H1 (cell line): Measurements from ENCODE around the gene FANCD2. TPM values are rescaled to one million over a fixed set of nuclear protein-coding genes. Genes with fewer than 3 reads are reported as not detected.

Experiments
- CTCF ChIA-PET: fragments of 300-600 bp; sonication (Branson Sonifier 250); formaldehyde crosslinking; loops from one replicate; lab custom pipeline; 2021; ENCODE audit not compliant: partially characterized antibody; lab: Charles Lee
- POLR2A ChIA-PET: fragments of 300-600 bp; sonication (Branson Sonifier 250); formaldehyde crosslinking; loops from one replicate; lab custom pipeline; 2021; ENCODE audit warnings: inconsistent platforms; ENCODE audit not compliant: partially characterized antibody; lab: Charles Lee
- DNase-seq, 2 experiments: peaks; one replicate each; pipeline versions ENCODE4 v3.0.0 to v3.0.0-alpha.2; 2010 to 2022; ENCODE audit warnings: low spot score in 2 of 2, low read depth in 1 of 2, mixed read lengths in 1 of 2
- FAIRE-seq: peaks from 2 replicates; lab custom pipeline; 2011; peaks lifted over from hg19 to GRCh38; lab: Jason Lieb, UNC
- H2AFZ ChIP-seq: 2 replicates; pipeline ENCODE4 v1.8.1; 2012; ENCODE audit warnings: low read length, inconsistent platforms
- H2AK5ac ChIP-seq: 2 replicates; pipeline ENCODE4 v1.6.1; 2013; ENCODE audit warnings: low read depth, low read length
- H2BK120ac ChIP-seq: replicated peaks from 2 replicates; pipeline ENCODE3; 2013; ENCODE audit warnings: low read depth, low read length, inconsistent platforms
- H2BK12ac ChIP-seq: 2 replicates; pipeline ENCODE4 v1.6.1; 2013; ENCODE audit warnings: low read depth, low read length
- H2BK15ac ChIP-seq: 2 replicates; pipeline ENCODE4 v1.6.1; 2013; ENCODE audit warnings: low read length
- H2BK20ac ChIP-seq: 2 replicates; pipeline ENCODE4 v1.6.1; 2013; ENCODE audit warnings: low read length
- H2BK5ac ChIP-seq: 2 replicates; pipeline ENCODE4 v1.6.1; 2013; ENCODE audit warnings: low read depth, low read length
- H3K14ac ChIP-seq: 2 replicates; pipeline ENCODE4 v1.6.1; 2013; ENCODE audit warnings: inconsistent platforms; ENCODE audit not compliant: insufficient read length
- H3K18ac ChIP-seq: 2 replicates; pipeline ENCODE4 v1.6.1; 2013; ENCODE audit warnings: low read length; ENCODE audit errors: extremely low read depth
- H3K23ac ChIP-seq: 2 replicates; pipeline ENCODE4 v1.6.1; 2013; ENCODE audit warnings: inconsistent platforms; ENCODE audit not compliant: insufficient read length
- H3K23me2 ChIP-seq: 2 replicates; pipeline ENCODE4 v1.6.1; 2013; ENCODE audit warnings: low read depth, low read length
- H3K27ac ChIP-seq: 2 replicates; pipeline ENCODE4 v1.6.1; 2011; ENCODE audit warnings: low read depth, low read length, inconsistent platforms
- H3K27me3 ChIP-seq, 4 experiments: replicated peaks in 1 of 4; 1 replicate in 1 of 4; 2 replicates in 3 of 4; pipeline versions ENCODE4 v1.6.1 to v1.8.1; 2011 to 2013; ENCODE audit warnings: low read length in 3 of 4, mild to moderate bottlenecking in 3 of 4, inconsistent platforms in 2 of 4, mixed read lengths in 2 of 4, moderate library complexity in 1 of 4; ENCODE audit not compliant: control insufficient read depth in 3 of 4, insufficient read depth in 3 of 4; ENCODE audit errors: extremely low read depth in 1 of 4
- H3K36me3 ChIP-seq, 4 experiments: 2 replicates each; pipeline versions ENCODE4 v1.6.1 to v1.8.1; 2011 to 2013; ENCODE audit warnings: mild to moderate bottlenecking in 4 of 4, low read length in 3 of 4, moderate library complexity in 2 of 4, control low read depth in 1 of 4, inconsistent platforms in 1 of 4; ENCODE audit not compliant: insufficient read depth in 4 of 4, control insufficient read depth in 2 of 4
- H3K4ac ChIP-seq: replicated peaks from 2 replicates; pipeline ENCODE3; 2013; ENCODE audit warnings: low read length, low read depth, mixed read lengths, inconsistent platforms; ENCODE audit not compliant: insufficient read length
- H3K4me1 ChIP-seq, 4 experiments: replicated peaks in 1 of 4; 1 replicate in 1 of 4; 2 replicates in 3 of 4; pipeline versions ENCODE4 v1.6.1 to v1.8.1; 2011 to 2013; ENCODE audit warnings: low read length in 3 of 4, inconsistent platforms in 2 of 4, mixed read lengths in 1 of 4; ENCODE audit not compliant: insufficient read depth in 4 of 4, control insufficient read depth in 3 of 4
- H3K4me2 ChIP-seq, 2 experiments: 2 replicates each; pipeline versions ENCODE4 v1.6.1 to v1.8.1; 2011 to 2013; ENCODE audit warnings: low read depth in 2 of 2, low read length in 2 of 2, control low read depth in 1 of 2, inconsistent platforms in 1 of 2, mild to moderate bottlenecking in 1 of 2; ENCODE audit not compliant: insufficient read depth in 1 of 2
- H3K4me3 ChIP-seq, 4 experiments: fragments of 200-600, 300-600 bp in 1 of 4; sonication (generic), shearing (Covaris generic), sonication (Bioruptor Twin) in 1 of 4; 2 replicates each; pipeline versions ENCODE4 v1.5.1 to v1.8.1; 2011 to 2016; ENCODE audit warnings: low read length in 4 of 4, low read depth in 3 of 4, control low read depth in 2 of 4, inconsistent platforms in 2 of 4, mild to moderate bottlenecking in 2 of 4, mixed read lengths in 1 of 4, moderate library complexity in 1 of 4; ENCODE audit not compliant: insufficient read depth in 2 of 4; ENCODE audit errors: extremely low read depth in 1 of 4
- H3K56ac ChIP-seq: replicated peaks from 2 replicates; pipeline ENCODE3; 2013; ENCODE audit warnings: low read depth, mild to moderate bottlenecking, mixed read lengths, low read length, inconsistent platforms; ENCODE audit not compliant: insufficient read length
- H3K79me1 ChIP-seq: 2 replicates; pipeline ENCODE4 v1.6.1; 2013; ENCODE audit warnings: low read depth, low read length, control low read depth
- H3K79me2 ChIP-seq, 2 experiments: 2 replicates each; pipeline versions ENCODE4 v1.6.1 to v1.8.1; 2012 to 2013; ENCODE audit warnings: low read length in 2 of 2, mild to moderate bottlenecking in 2 of 2, inconsistent platforms in 1 of 2; ENCODE audit not compliant: insufficient read depth in 2 of 2, control insufficient read depth in 1 of 2
- H3K9ac ChIP-seq, 4 experiments: replicated peaks in 1 of 4; 1 replicate in 1 of 4; 2 replicates in 3 of 4; pipeline versions ENCODE4 v1.6.1 to v1.8.1; 2011 to 2013; ENCODE audit warnings: low read depth in 3 of 4, low read length in 3 of 4, control low read depth in 2 of 4, mild to moderate bottlenecking in 2 of 4, moderate library complexity in 2 of 4, inconsistent platforms in 1 of 4; ENCODE audit errors: extremely low read depth in 1 of 4
- H3K9me3 ChIP-seq, 2 experiments: 2 replicates each; pipeline versions ENCODE4 v1.6.1 to v1.8.1; 2012 to 2013; ENCODE audit warnings: mild to moderate bottlenecking in 2 of 2, moderate library complexity in 2 of 2, control low read depth in 1 of 2, inconsistent platforms in 1 of 2, low read depth in 1 of 2, low read length in 1 of 2, mixed read lengths in 1 of 2; ENCODE audit not compliant: insufficient read depth in 2 of 2
- H4K20me1 ChIP-seq, 2 experiments: replicated peaks in 1 of 2; 2 replicates each; pipeline versions ENCODE3 to v1.8.1; 2011 to 2013; ENCODE audit warnings: inconsistent platforms in 2 of 2, low read length in 2 of 2, mild to moderate bottlenecking in 1 of 2; ENCODE audit not compliant: insufficient read depth in 2 of 2, control insufficient read depth in 1 of 2
- H4K5ac ChIP-seq: 2 replicates; pipeline ENCODE4 v1.6.1; 2013; ENCODE audit warnings: low read length, low read depth, mixed read lengths, inconsistent platforms; ENCODE audit not compliant: insufficient read length
- H4K8ac ChIP-seq: 2 replicates; pipeline ENCODE4 v1.8.0; 2013; ENCODE audit warnings: mild to moderate bottlenecking, moderate library complexity, low read length, inconsistent platforms; ENCODE audit not compliant: insufficient read depth; ENCODE audit errors: extremely low read depth
- H4K91ac ChIP-seq: replicated peaks from 2 replicates; pipeline ENCODE3; 2013; ENCODE audit warnings: low read length, mixed read lengths, inconsistent platforms; ENCODE audit not compliant: insufficient read length
- ATF3 ChIP-seq: IDR thresholded peaks from 2 replicates; pipeline ENCODE4 v1.6.1; 2011; ENCODE audit warnings: low read depth, mild to moderate bottlenecking, low read length; ENCODE audit not compliant: insufficient read depth
- USF2 ChIP-seq: IDR thresholded peaks from 2 replicates; pipeline ENCODE4 v1.6.1; 2011; ENCODE audit warnings: low read length, improper control_type of control experiment
- WGBS, 2 experiments: shearing (Covaris generic) in 1 of 2; methylation state at CpG; one replicate each; pipeline versions ENCODE4 v1.1.6 to v1.1.7; 2013 to 2015; ENCODE audit warnings: low lambda C conversion rate in 2 of 2, mixed read lengths in 2 of 2, inconsistent platforms in 1 of 2, low coverage in 1 of 2, missing lambda C conversion rate in 1 of 2; ENCODE audit not compliant: insufficient replicate concordance in 2 of 2, insufficient coverage in 1 of 2, insufficient read length in 1 of 2; ENCODE audit errors: extremely low coverage in 1 of 2, missing lambda C conversion rate in 1 of 2; 5-methylcytosine and 5-hydroxymethylcytosine counted together
- polyA plus RNA-seq, 7 experiments: library from polyadenylated mRNA; depleted of rRNA in 3 of 7; stranded (reverse) in 5 of 7; unstranded in 2 of 7; fragments of >200 nt in 5 of 7; fragments of 200-250 nt in 2 of 7; gene quantifications; 1 replicate in 5 of 7; 2 replicates in 1 of 7; 4 replicates in 1 of 7; pipeline versions ENCODE4 v1.2.1 to v1.2.3, GENCODE V29; 2011 to 2013; ENCODE audit warnings: missing spikeins in 2 of 7, mixed read lengths in 2 of 7
- total RNA-seq: library from RNA; stranded (reverse); fragmentation: NEBNext Ultra II Directional; extraction: Animal tissue kit (Norgen Biotek cat#: 25700); gene quantifications from 2 replicates; pipeline ENCODE4 v1.2.1, GENCODE V29; 2021

The FANCD2 gene
- total and polyA plus RNA-seq, 2 of the 8 experiments (the other 6 are each of a cell fraction or from before 2014, with no cell fraction given), result 33.1 to 77.8 TPM

- H3K4me2 ChIP-seq, result no peak overlapping the region
Measured at GRCh38 chr3:10081871-10082270, 55.6 kb downstream of the FANCD2 start.

More at GRCh38 chr3:10081871-10082270, 55.6 kb downstream of the FANCD2 start:
- Histone ChIP-seq H4K8ac (no peak overlapping the region), H3K18ac (no peak overlapping the region), H4K5ac (no peak overlapping the region), H3K36me3 (peaks cover 22 to 68% (median 51%) of the 10 kb centered on the region in 4 experiments), H3K4me1 (no peaks in the 10 kb centered on the region), H2BK15ac (no peak overlapping the region), H3K9me3 (no peaks in the 10 kb centered on the region), H3K23ac (no peak overlapping the region), H3K9ac (no peak overlapping the region), H3K56ac (no peak overlapping the region), H2AK5ac (no peak overlapping the region), H4K20me1 (no peaks in the 10 kb centered on the region), H3K27me3 (no peaks in the 10 kb centered on the region), H2BK5ac (no peak overlapping the region), H2AFZ (no peak overlapping the region), H4K91ac (no peak overlapping the region), H2BK12ac (no peak overlapping the region), H3K79me2 (no peaks in the 10 kb centered on the region), H2BK120ac (no peak overlapping the region), H3K23me2 (no peaks in the 10 kb centered on the region), H3K14ac (no peak overlapping the region), H3K79me1 (no peaks in the 10 kb centered on the region), H3K27ac (no peak overlapping the region), H3K4ac (no peak overlapping the region), H2BK20ac (no peak overlapping the region), H3K4me3 (no peak overlapping the region)
- CTCF ChIA-PET, result interaction anchor here (1.0 to 1.4 kb wide), 2 partner anchors 15 to 82 kb away, joined by 3 to 4 read pairs; no protein-coding TSS in a partner anchor
- TF ChIP-seq USF2 (no peak), ATF3 (no peak)
- POLR2A ChIA-PET, result interaction anchor here (0.8 kb wide), 1 partner anchor 28 kb away, joined by 3 read pairs; no protein-coding TSS in a partner anchor
- WGBS, 2 experiments, result 86% methylated on average over 4 of the region's 4 CpGs; no CpG with 5 or more reads in 1 of the 2 experiments
- DNase-seq (no peak), FAIRE-seq (no peak)
